Kidney epithelial cell (primary cell): Measurements from ENCODE around the gene MORF4L1. TPM values are rescaled to one million over a fixed set of nuclear protein-coding genes. Genes with fewer than 3 reads are reported as not detected.
A peak's percentile ranks its signal among the peaks of the same experiment; 100 is the strongest.

Experiments used
- DNase-seq: peaks from one replicate; pipeline ENCODE4 v3.0.0-alpha.2; 2010; ENCODE audit warnings: low read depth
- H3K27me3 ChIP-seq: 2 replicates; pipeline ENCODE4 v1.6.0; 2011; ENCODE audit warnings: low read length; ENCODE audit not compliant: control insufficient read depth, insufficient read depth
- H3K36me3 ChIP-seq: 2 replicates; pipeline ENCODE4 v1.5.1; 2011; ENCODE audit warnings: low read length; ENCODE audit not compliant: control insufficient read depth, insufficient read depth
- H3K4me3 ChIP-seq: 2 replicates; pipeline ENCODE4 v1.5.1; 2011; ENCODE audit warnings: low read depth, mild to moderate bottlenecking, control low read depth, low read length
- CTCF ChIP-seq: IDR thresholded peaks from 2 replicates; pipeline ENCODE4 v1.5.1; 2011; ENCODE audit warnings: mild to moderate bottlenecking, moderate library complexity, low read length, control low read depth, inconsistent platforms; ENCODE audit not compliant: insufficient read depth, poor library complexity, severe bottlenecking
- total RNA-seq: library from RNA; depleted of rRNA; stranded (reverse); fragments of >200 nt; gene quantifications from 2 replicates; pipeline ENCODE4 v1.2.3, GENCODE V29; 2015

MORF4L1 gene
- total RNA-seq, result 280 and 366 TPM in 2 replicates

- Histone ChIP-seq H3K27me3 (no peaks in the 10 kb centered on the region), H3K36me3 (no peaks in the 10 kb centered on the region), H3K4me3 (peak within 1 kb of the TSS; percentile 100)
- DNase-seq, result peak; percentile 85
- no peak for TF ChIP-seq CTCF
These were observed at the start of gene MORF4L1 for GRCh38 chr15:78872155-78872971. Gene MORF4L1 (plus strand): TSS chr15:78872890. CDS start chr15:78873018, 128 bp downstream.

DNA sequence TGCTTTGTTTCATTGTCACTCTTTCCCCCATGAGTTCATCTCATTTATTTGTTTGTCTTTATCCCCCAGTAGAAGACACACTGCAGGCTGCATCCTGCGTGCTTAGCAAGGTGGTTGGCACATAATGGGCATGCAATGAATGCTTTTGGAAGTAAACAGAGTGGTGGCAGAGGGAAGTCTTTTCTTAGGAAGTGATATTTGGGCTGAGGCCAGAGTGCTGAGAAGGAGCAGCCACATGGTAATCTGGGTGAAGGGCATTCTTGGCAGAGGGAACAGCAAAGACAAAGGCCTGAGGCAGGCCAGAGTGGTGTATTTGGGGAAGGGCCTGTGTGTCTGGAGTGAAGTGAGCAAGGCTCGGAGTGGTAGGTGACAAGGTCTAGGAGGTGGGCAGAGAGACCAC is 43.8 kb upstream of the MORF4L1 start:
- DNase-seq, result no peak
- no peak for TF ChIP-seq CTCF
- Histone ChIP-seq H3K4me3 (no peak overlapping the region), H3K36me3 (no peaks in the 10 kb centered on the region), H3K27me3 (peaks cover 16% of the 10 kb centered on the region)

DNA sequence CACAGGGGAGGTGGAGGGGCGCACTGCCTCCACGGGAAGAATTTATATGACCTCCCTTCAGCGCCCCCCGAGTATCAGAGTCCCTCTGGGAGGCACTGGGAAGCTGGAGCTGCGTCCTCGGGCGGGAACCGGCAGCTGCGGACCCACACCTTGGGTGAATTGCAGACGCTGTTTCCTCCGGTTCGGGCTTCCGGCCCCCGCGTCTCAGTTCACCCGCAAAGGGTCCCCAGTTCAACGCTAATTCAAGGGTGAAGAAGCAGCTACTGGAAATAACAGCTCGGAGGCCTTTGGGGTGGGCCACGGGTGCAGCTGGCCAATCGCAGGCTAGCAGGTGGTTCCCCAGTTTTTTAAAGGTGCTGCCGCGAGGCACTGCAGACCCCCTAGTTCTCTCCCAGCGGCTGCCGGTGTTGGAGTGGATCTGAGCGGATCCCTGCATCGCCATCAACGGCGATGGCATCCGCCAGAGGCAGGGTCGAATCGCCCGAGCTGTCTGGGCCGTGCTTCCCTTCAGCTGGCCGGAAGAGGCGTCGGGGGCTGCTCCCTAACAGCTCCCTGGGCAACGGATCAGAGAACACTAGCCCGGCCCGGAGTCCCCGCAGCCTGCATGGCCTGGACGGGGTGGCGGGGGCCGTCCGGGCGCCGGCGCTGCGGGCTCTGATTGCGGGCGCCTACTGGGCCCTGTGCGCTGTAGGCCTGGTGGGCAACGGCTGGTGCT is 42.0 kb upstream of the MORF4L1 start:
- Histone ChIP-seq H3K4me3 (no peak overlapping the region), H3K36me3 (no peaks in the 10 kb centered on the region), H3K27me3 (peaks cover 16% of the 10 kb centered on the region)
- DNase-seq, result no peak
- no peak for TF ChIP-seq CTCF

GRCh38 chr15:78831229-78832207 is 41.2 kb upstream of the MORF4L1 start:
- no peak for DNase-seq
- TF ChIP-seq CTCF, result no peak
- Histone ChIP-seq H3K4me3 (no peak overlapping the region), H3K36me3 (no peaks in the 10 kb centered on the region), H3K27me3 (peaks cover 16% of the 10 kb centered on the region)

DNA sequence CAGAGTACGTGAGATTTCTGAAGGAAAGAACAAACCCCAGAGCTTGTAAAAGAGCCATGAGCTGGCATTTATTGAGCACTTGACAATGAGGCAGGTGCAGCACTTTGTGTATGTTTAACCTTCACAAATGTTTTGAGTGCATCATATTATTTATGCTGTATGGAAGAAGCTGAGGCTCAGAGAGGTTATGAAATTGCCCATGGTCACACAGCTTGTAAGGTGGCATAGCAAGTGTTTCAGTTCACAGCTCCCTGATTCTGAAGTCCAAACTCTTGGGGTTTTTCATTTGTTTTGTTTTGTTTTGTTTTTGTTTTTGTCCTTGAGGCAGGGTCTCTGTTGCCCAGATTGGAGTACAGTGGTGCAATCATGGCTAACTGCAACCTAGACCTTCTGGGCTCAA is 36.4 kb upstream of the MORF4L1 start:
- no peak for DNase-seq
- Histone ChIP-seq H3K4me3 (no peak overlapping the region), H3K36me3 (no peaks in the 10 kb centered on the region), H3K27me3 (peaks cover 8% of the 10 kb centered on the region)
- TF ChIP-seq CTCF, result no peak
